HUES64 (cell line): ENCODE measurements around the gene WNT3. TPM values are rescaled to one million over a fixed set of nuclear protein-coding genes. Genes with fewer than 3 reads are reported as not detected.

Source experiments
- H3K27ac ChIP-seq: 2 replicates; pipeline ENCODE4 v1.7.0; 2013; ENCODE audit warnings: low read depth, low read length, inconsistent platforms
- H3K27me3 ChIP-seq: 2 replicates; pipeline ENCODE4 v1.6.1; 2013; ENCODE audit warnings: mild to moderate bottlenecking, low read length; ENCODE audit not compliant: insufficient read depth
- H3K36me3 ChIP-seq: 2 replicates; pipeline ENCODE4 v1.6.1; 2013; ENCODE audit warnings: mild to moderate bottlenecking, low read length; ENCODE audit not compliant: insufficient read depth
- H3K4me1 ChIP-seq: 2 replicates; pipeline ENCODE4 v1.6.1; 2013; ENCODE audit warnings: mild to moderate bottlenecking, low read length, moderate library complexity; ENCODE audit not compliant: insufficient read depth
- H3K4me3 ChIP-seq: 2 replicates; pipeline ENCODE4 v1.5.1; 2013; ENCODE audit warnings: mild to moderate bottlenecking, low read length, moderate library complexity
- H3K9ac ChIP-seq: 2 replicates; pipeline ENCODE4 v1.6.1; 2013; ENCODE audit warnings: mild to moderate bottlenecking, low read depth, low read length
- H3K9me3 ChIP-seq: 2 replicates; pipeline ENCODE4 v1.6.1; 2013; ENCODE audit warnings: low read depth, low read length; ENCODE audit not compliant: insufficient read depth
- WGBS: fragments of 150-250, 120-280 bp; methylation state at CpG from one replicate; pipeline ENCODE4 v1.1.7; 2013; ENCODE audit warnings: missing lambda C conversion rate; 5-methylcytosine and 5-hydroxymethylcytosine counted together
- polyA plus RNA-seq, 2 experiments: library from polyadenylated mRNA; stranded (reverse); fragments of 50-300 nt; gene quantifications; one replicate each; pipeline ENCODE4 v1.2.3, GENCODE V29; 2013

Gene WNT3, protein sequence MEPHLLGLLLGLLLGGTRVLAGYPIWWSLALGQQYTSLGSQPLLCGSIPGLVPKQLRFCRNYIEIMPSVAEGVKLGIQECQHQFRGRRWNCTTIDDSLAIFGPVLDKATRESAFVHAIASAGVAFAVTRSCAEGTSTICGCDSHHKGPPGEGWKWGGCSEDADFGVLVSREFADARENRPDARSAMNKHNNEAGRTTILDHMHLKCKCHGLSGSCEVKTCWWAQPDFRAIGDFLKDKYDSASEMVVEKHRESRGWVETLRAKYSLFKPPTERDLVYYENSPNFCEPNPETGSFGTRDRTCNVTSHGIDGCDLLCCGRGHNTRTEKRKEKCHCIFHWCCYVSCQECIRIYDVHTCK
- polyA plus RNA-seq (2013, experiment 1 of 2), result 9.7 TPM
- polyA plus RNA-seq (2013, experiment 2 of 2), result 10.8 TPM

DNA sequence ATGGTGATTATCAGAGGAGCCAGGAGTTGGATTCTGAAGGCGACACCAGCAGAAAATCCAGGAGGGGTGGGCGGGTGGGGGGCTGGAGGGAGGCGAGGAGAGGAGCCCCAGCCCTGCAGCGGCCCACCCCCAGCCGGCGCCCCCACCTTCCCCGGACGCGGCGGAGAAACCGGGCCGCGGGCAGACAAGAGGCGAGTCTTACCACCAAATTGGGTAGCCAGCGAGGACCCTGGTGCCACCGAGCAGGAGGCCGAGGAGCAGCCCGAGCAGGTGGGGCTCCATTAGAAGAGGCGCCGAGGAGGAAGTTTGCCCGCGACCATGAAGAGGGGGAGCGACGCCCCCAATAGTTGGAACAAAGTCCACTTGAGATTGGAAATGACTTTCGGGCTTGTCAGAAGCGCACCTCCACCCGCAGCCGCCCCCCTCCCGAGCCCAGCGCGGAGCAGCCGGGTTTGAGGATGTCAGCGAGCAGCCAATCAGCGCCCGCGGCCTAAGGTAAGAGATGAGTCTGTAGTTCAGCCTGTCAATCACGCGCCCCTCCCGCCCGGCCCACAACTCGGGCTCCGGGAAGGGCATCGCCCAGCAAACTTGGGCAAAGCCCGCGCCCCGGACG, at the start of gene WNT3:
Gene WNT3, minus strand, starts transcription at position 377 of the 613 bp plus-strand sequence. Its CDS starts 95 bp downstream, at position 282.
- H3K27me3 ChIP-seq, result peaks cover 79% of the 10 kb centered on the region
- H3K4me3 ChIP-seq, result peak within 1 kb of the TSS; percentile 64
- peak within 1 kb of the TSS; percentile 51 for H3K27ac ChIP-seq
- H3K9ac ChIP-seq, result peak within 1 kb of the TSS; percentile 34
- WGBS, result under 1% methylated on average over 46 of the region's 47 CpGs
- no peaks in the 10 kb centered on the region for H3K36me3 ChIP-seq
- no peaks in the 10 kb centered on the region for H3K9me3 ChIP-seq
- H3K4me1 ChIP-seq, result peaks cover 53% of the 10 kb centered on the region

DNA sequence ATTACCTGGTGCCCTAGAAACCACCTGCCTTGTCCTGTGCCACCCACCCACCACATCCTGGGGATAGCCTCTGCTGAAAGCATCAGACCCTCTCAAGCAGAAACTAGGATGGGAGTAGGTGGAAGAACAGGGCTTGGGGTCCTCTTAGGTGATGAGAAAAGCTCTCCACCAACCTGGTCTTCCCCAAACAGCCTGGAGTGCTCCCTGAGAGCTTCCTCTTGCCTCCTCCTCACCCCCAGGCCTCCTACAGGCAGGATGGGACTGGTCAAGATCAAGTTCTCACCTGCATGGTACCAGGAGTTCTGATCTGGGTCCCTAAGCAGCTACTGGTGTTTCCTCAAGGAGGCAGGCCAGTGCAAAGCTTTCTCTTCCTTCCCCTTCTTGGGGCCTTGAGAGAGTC, 48.3 kb upstream of the WNT3 start:
- no peaks in the 10 kb centered on the region for H3K36me3 ChIP-seq
- no peaks in the 10 kb centered on the region for H3K9me3 ChIP-seq
- H3K4me1 ChIP-seq, result peaks cover 6% of the 10 kb centered on the region; the same call in 1 of the 2 replicates
- no peak overlapping the region for H3K27ac ChIP-seq
- H3K4me3 ChIP-seq, result no peak overlapping the region
- H3K9ac ChIP-seq, result no peak overlapping the region
- H3K27me3 ChIP-seq, result 0 out of 2 replicates have a peak, but pooled peaks cover 2% of the 10 kb centered on the region

GRCh38 chr17:46866325-46866724, 47.8 kb upstream of the WNT3 start:
- H3K4me3 ChIP-seq, result no peak overlapping the region
- no peak overlapping the region for H3K9ac ChIP-seq
- no peak overlapping the region for H3K27ac ChIP-seq
- H3K27me3 ChIP-seq, result 0 out of 2 replicates have a peak, but pooled peaks cover 2% of the 10 kb centered on the region
- WGBS, result 86% methylated on average over 8 of the region's 8 CpGs
- H3K36me3 ChIP-seq, result no peaks in the 10 kb centered on the region
- peaks cover 6% of the 10 kb centered on the region; the same call in 1 of the 2 replicates for H3K4me1 ChIP-seq
- H3K9me3 ChIP-seq, result no peaks in the 10 kb centered on the region

- Histone ChIP-seq H3K4me1 (peaks cover 6% of the 10 kb centered on the region; the same call in 1 of the 2 replicates), H3K4me3 (no peak overlapping the region), H3K36me3 (no peaks in the 10 kb centered on the region), H3K9me3 (no peaks in the 10 kb centered on the region), H3K27ac (no peak overlapping the region), H3K9ac (no peak overlapping the region), H3K27me3 (0 out of 2 replicates have a peak, but pooled peaks cover 2% of the 10 kb centered on the region)
- 48% methylated on average over 8 of the region's 8 CpGs for WGBS
Observed at GRCh38 chr17:46865100-46865499, 46.6 kb upstream of the WNT3 start.

DNA sequence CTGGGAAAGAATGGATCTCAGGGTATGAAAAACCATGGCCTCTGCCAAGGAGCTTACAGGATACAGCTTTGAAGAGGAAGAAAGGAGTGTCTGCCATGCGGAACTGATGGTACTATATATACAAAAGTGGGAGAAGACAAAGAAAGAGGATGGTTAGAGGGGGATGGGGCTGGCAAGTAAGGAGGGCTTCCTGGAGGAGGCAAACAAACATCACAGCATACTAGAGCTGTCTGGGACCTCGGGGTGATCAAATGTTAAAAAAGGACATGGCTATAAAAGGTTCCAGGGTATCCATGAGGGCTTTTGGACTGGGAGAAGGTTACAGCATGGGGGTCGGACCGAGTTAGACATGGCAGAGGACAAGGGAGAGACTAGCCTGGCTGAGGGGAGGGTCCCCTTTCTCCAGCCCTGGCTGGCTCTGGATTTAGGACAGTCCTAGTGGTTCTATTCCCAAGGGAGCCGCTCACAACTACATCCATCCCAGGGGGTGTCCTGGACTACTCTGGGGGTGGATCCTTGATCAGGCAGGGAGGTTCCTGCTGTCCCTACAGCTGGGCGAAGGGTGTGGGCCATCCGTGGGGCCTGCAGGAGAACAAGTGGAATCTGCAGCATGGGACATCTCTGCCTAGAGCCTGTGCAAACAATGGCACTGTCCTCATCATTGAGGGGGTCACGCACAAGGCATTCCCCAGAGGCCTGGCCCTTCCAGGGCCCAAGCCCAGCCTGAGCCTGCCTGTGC, 45.1 kb upstream of the WNT3 start:
- Histone ChIP-seq H3K27ac (no peak overlapping the region), H3K4me1 (peaks cover 6% of the 10 kb centered on the region; the same call in 1 of the 2 replicates), H3K9ac (no peak overlapping the region), H3K36me3 (no peaks in the 10 kb centered on the region), H3K4me3 (no peak overlapping the region), H3K27me3 (0 out of 2 replicates have a peak, but pooled peaks cover 2% of the 10 kb centered on the region), H3K9me3 (no peaks in the 10 kb centered on the region)
- WGBS, result 96% methylated on average over 8 of the region's 8 CpGs

DNA sequence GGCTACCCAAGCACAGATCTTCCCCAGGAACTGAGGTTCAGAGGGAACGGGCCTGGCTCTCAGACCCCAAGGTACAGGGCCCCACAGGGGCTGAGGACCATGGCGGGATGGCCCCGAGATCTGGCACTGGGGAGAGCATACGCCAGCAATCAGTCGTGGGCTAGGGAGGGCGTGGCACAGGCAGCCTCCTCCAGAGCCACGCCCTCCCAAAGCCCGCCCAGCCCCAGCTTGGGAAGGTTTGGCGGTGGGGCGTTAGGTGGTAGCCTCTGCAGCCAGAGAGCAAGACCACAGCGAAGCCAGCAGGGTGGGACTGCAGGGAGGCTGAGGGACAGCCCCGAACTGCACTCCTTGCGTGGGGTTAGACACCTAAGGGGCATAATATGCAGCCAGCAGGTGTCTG, 44.5 kb upstream of the WNT3 start:
- H3K4me3 ChIP-seq, result no peak overlapping the region
- no peaks in the 10 kb centered on the region for H3K9me3 ChIP-seq
- H3K27ac ChIP-seq, result no peak overlapping the region
- WGBS, result 44% methylated on average over 13 of the region's 13 CpGs
- H3K27me3 ChIP-seq, result 0 out of 2 replicates have a peak, but pooled peaks cover 2% of the 10 kb centered on the region
- H3K36me3 ChIP-seq, result no peaks in the 10 kb centered on the region
- no peak overlapping the region for H3K9ac ChIP-seq
- H3K4me1 ChIP-seq, result peaks cover 6% of the 10 kb centered on the region; the same call in 1 of the 2 replicates

DNA sequence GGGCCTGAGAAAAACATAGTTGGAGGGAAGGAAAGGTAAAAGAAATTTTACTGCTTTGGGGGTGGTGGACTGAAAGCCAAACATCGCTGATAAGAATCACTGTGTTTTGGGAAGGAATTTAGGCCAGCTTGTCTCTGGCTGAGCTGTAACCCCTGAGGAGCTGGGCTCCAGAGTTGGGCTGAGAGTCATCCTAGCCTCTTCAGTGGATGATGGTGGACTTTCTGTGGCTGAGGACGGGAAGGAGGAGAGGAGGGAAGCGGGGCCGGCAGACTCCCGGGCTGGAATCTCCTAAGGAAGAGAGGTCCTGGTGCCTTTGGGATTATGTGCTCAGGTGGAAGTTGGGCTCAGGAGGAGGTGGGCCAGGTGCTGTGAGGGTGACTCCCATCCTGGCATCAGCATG, 41.5 kb upstream of the WNT3 start:
- H3K27me3 ChIP-seq, result 0 out of 2 replicates have a peak, but pooled peaks cover 2% of the 10 kb centered on the region
- H3K4me1 ChIP-seq, result peaks cover 5% of the 10 kb centered on the region; the same call in 1 of the 2 replicates
- no peak overlapping the region for H3K4me3 ChIP-seq
- H3K9me3 ChIP-seq, result no peaks in the 10 kb centered on the region
- 82% methylated on average over 5 of the region's 5 CpGs for WGBS
- H3K27ac ChIP-seq, result no peak overlapping the region
- H3K36me3 ChIP-seq, result no peaks in the 10 kb centered on the region
- no peak overlapping the region for H3K9ac ChIP-seq

DNA sequence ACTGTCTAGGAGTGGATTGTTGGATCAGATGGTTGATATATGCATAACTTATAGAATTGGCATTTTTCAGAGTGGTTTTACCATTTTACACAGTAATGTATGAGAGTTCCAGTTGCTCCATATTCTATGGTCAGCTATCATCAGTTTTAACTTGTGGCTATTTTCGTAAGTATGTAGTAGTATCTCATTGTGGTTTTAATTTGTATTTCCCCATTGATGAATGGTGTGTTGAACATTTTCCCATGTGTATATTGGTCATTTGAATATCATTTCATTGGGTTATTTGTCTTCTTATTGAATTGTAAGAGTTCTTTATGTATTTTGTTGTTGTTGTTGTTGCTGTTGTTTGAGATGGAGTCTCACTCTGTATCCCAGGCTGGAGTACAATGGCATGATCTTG, 39.1 kb upstream of the WNT3 start:
- Histone ChIP-seq H3K36me3 (no peaks in the 10 kb centered on the region), H3K4me1 (no peaks in the 10 kb centered on the region), H3K4me3 (no peak overlapping the region), H3K9ac (no peak overlapping the region), H3K9me3 (no peaks in the 10 kb centered on the region), H3K27me3 (peaks cover 14% of the 10 kb centered on the region), H3K27ac (no peak overlapping the region)
- 97% methylated on average over 1 of the region's 1 CpG for WGBS

DNA sequence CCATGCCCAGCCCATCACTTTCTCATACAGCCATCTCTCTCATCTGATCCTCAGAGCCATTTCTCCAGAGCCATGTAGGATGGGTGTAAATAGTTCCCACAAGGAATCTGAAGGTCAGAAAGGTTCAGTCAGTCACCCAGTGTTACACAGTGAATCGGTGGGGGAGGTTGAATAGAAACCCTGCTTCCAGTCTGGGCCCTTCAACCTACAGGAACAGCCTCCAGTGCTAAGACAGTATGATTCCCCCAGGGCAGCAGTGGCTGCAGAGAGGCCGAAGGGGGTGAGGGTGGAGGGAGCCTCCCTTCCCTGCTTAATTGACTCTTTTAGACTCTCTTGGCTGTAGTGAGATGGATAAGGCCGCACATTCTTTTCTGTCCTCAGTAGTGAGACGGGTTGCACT, 36.5 kb upstream of the WNT3 start:
- no peaks in the 10 kb centered on the region for H3K4me1 ChIP-seq
- H3K36me3 ChIP-seq, result no peaks in the 10 kb centered on the region
- WGBS, result 86% methylated on average over 4 of the region's 4 CpGs
- no peaks in the 10 kb centered on the region for H3K9me3 ChIP-seq
- H3K27me3 ChIP-seq, result peaks cover 37% of the 10 kb centered on the region
- H3K9ac ChIP-seq, result no peak overlapping the region
- no peak overlapping the region for H3K4me3 ChIP-seq
- H3K27ac ChIP-seq, result no peak overlapping the region

GRCh38 chr17:46854515-46854914, 36.0 kb upstream of the WNT3 start:
- H3K4me3 ChIP-seq, result no peak overlapping the region
- no peaks in the 10 kb centered on the region for H3K4me1 ChIP-seq
- peaks cover 41% of the 10 kb centered on the region for H3K27me3 ChIP-seq
- no peaks in the 10 kb centered on the region for H3K9me3 ChIP-seq
- no peaks in the 10 kb centered on the region for H3K36me3 ChIP-seq
- 89% methylated on average over 3 of the region's 3 CpGs for WGBS
- H3K27ac ChIP-seq, result no peak overlapping the region
- no peak overlapping the region for H3K9ac ChIP-seq
